Testis (tissue), 3 donors: ENCODE data around the gene ANKRD9. TPM values are rescaled to one million over a fixed set of nuclear protein-coding genes. Genes with fewer than 3 reads are reported as not detected.

ENCODE experiments used
- DNase-seq: peaks from one replicate; pipeline ENCODE4 v3.0.0-alpha.2; 2019
- H3K27ac ChIP-seq, 2 donors: fragments of 200-600 bp; sonication (generic); one replicate each; pipeline ENCODE4 v1.5.1; 2019
- H3K27me3 ChIP-seq: fragments of 200-600 bp; sonication (generic); one replicate; pipeline ENCODE4 v1.5.1; 2019
- H3K36me3 ChIP-seq: fragments of 200-600 bp; sonication (generic); one replicate; pipeline ENCODE4 v1.5.1; 2017; ENCODE audit warnings: low read depth; ENCODE audit errors: missing control alignments
- H3K4me1 ChIP-seq: fragments of 200-600 bp; sonication (generic); one replicate; pipeline ENCODE4 v1.5.1; 2019
- H3K4me3 ChIP-seq, 2 donors: fragments of 200-600 bp; sonication (generic); one replicate each; pipeline ENCODE4 v1.5.1; 2017 to 2019
- H3K9me3 ChIP-seq: fragments of 200-600 bp; sonication (generic); one replicate; pipeline ENCODE4 v1.5.1; 2017
- CTCF ChIP-seq, 3 experiments: fragments of 450-650 bp in 2 of 3; fragments of 200-600 bp in 1 of 3; sonication (generic) in 1 of 3; IDR thresholded peaks; one replicate each; pipeline ENCODE4 v1.5.1; 2016 to 2019; ENCODE audit warnings: antibody characterized with exemption in 3 of 3, mild to moderate bottlenecking in 2 of 3, moderate library complexity in 1 of 3
- POLR2A ChIP-seq: fragments of 450-650 bp; IDR thresholded peaks from one replicate; pipeline ENCODE4 v1.6.1; 2017; ENCODE audit warnings: antibody characterized with exemption, mild to moderate bottlenecking, moderate library complexity
- WGBS, 2 donors: methylation state at CpG; one replicate each; pipeline ENCODE4 v1.1.5; 2018; 5-methylcytosine and 5-hydroxymethylcytosine counted together
- intact Hi-C: fragments of 100-400 bp; cut with DNase I; formaldehyde crosslinking; loops from one replicate; pipeline ENCODE4 v1.15.1; 2023; ENCODE audit warnings: low total_unique reads
- polyA plus RNA-seq: library from polyadenylated mRNA; stranded (reverse); fragments of 350-450 nt; fragmentation: Illumina TruSeq; extraction: RNeasy Lipid Tissue Mini Kit (QIAGEN cat#74804); gene quantifications from one replicate; pipeline ENCODE4 v1.2.3, GENCODE V29; 2014; ENCODE audit warnings: low read depth, low replicate concordance; ENCODE audit not compliant: insufficient read depth
- total RNA-seq, 2 donors: library from RNA; depleted of rRNA; stranded (reverse); fragments of >200 nt; gene quantifications; one replicate each; pipeline ENCODE4 v1.2.3, GENCODE V29; 2016

ANKRD9 gene
- total and polyA plus RNA-seq, 3 donors from 2014 or later: 21.0 to 153 (median 88.7) TPM

GRCh38 chr14:102513899-102514772 lies 4.6 kb upstream of the ANKRD9 start:
- no peak overlapping the region for H3K27ac ChIP-seq
- intact Hi-C loops: no loop called here
- no peaks in the 10 kb centered on the region for H3K9me3 ChIP-seq
- TF ChIP-seq POLR2A (no peak), CTCF (IDR thresholded peaks at IDR 0.05) (no peak)
- 84 to 89% methylated on average over 16 to 21 of the region's 21 CpGs for WGBS, 2 donors
- H3K36me3 ChIP-seq: no peaks in the 10 kb centered on the region
- DNase-seq: no peak
- H3K4me1 ChIP-seq: no peaks in the 10 kb centered on the region
- no peaks in the 10 kb centered on the region for H3K27me3 ChIP-seq
- H3K4me3 ChIP-seq: no peak overlapping the region

- Histone ChIP-seq H3K9me3 (no peaks in the 10 kb centered on the region), H3K36me3 (no peaks in the 10 kb centered on the region), H3K4me1 (peaks cover 8% of the 10 kb centered on the region), H3K27ac (no peak overlapping the region), H3K4me3 (no peak overlapping the region), H3K27me3 (no peaks in the 10 kb centered on the region)
- intact Hi-C loops: no loop called here
- no peak for TF ChIP-seq POLR2A
- no peak for DNase-seq
- 91 to 94% methylated on average over 11 of the region's 11 CpGs for WGBS, 2 donors
Observed at GRCh38 chr14:102512793-102513300, 3.3 kb upstream of the ANKRD9 start.

GRCh38 chr14:102511538-102511937 lies 2.0 kb upstream of the ANKRD9 start:
- H3K9me3 ChIP-seq: no peaks in the 10 kb centered on the region
- no peak overlapping the region for H3K4me3 ChIP-seq
- H3K27me3 ChIP-seq: no peaks in the 10 kb centered on the region
- no peak overlapping the region for H3K27ac ChIP-seq
- DNase-seq: no peak
- WGBS, 2 donors: 89 to 97% methylated on average over 2 to 5 of the region's 5 CpGs
- TF ChIP-seq POLR2A: no peak
- no peak for TF ChIP-seq CTCF (IDR thresholded peaks at IDR 0.05)
- no peaks in the 10 kb centered on the region for H3K36me3 ChIP-seq
- intact Hi-C loops: no loop called here
- H3K4me1 ChIP-seq: peaks cover 8% of the 10 kb centered on the region

- TF ChIP-seq POLR2A (no peak), CTCF (IDR thresholded peaks at IDR 0.05) (no peak)
- H3K27me3 ChIP-seq: no peaks in the 10 kb centered on the region
- intact Hi-C loops: no loop called here
- H3K4me1 ChIP-seq: peaks cover 8% of the 10 kb centered on the region
- no peaks in the 10 kb centered on the region for H3K36me3 ChIP-seq
- 50 to 61% methylated on average over 13 to 19 of the region's 19 CpGs for WGBS, 2 donors
- peak overlapping the region in 1 of 2 donors; percentile 53 for H3K27ac ChIP-seq
- DNase-seq: peak; percentile 36
- peak overlapping the region; percentile 54 to 63 for H3K4me3 ChIP-seq
- no peaks in the 10 kb centered on the region for H3K9me3 ChIP-seq
Observed at GRCh38 chr14:102510616-102511520, 1.3 kb upstream of the ANKRD9 start.
